NCI-H2081 treated with DMSO at 0.1 percent for 48 hours (cell line): Measurements from ENCODE around the gene CXADR.

ENCODE experiments used
- DNase-seq: peaks from one replicate; lab custom pipeline; 2025; lab: John Stamatoyannopoulos, UW

CXADR gene

DNA sequence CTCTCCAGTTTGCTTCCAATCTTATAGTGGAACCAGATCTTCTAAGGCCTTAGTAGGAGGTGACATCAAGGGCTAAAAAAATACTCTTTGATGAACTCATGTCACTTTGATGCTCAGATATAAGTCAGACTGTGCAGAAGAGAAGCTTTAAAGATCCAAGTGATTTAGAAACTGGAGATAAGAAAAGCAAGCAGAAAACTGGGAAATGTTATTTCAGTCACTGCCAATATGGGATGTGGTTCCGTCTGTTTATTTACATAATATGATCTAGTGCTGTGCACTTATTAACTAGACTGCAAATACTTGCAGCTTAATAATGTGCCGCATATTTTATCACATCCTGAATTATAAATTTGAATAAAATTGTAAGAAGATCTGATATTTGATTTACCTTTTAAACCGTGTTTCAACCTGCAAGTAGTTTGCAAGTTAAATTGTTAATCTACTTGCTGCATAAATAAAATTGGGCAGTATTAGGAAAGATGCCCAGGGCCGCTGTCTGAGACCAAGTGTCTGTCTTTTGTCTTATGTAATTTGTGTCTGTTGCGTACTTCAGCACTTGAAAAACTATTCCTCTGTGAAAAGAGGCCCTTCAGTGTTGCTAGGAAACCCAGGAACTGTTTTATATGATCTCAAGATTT lies 29.6 kb downstream of the CXADR start:
- no peak for DNase-seq

DNA sequence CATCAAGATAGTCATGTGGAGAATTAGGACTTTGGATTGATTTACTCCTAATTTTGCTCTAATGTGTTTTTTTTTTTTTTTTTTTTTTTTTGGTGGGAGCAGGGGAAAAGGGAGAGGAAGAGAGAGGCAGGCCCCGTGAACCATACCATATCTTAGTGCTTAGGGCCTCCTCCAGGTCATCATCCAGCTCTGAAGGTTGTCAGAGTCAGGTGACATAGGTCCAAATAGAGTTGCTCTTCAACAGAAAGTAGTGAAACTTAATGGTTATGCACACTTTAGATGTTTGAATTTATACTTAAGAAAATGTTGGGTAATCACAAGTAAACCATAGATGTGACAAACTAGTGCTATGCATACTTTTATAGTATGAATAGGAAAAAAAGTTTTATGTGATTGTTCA lies 32.2 kb downstream of the CXADR start:
- no peak for DNase-seq

DNA sequence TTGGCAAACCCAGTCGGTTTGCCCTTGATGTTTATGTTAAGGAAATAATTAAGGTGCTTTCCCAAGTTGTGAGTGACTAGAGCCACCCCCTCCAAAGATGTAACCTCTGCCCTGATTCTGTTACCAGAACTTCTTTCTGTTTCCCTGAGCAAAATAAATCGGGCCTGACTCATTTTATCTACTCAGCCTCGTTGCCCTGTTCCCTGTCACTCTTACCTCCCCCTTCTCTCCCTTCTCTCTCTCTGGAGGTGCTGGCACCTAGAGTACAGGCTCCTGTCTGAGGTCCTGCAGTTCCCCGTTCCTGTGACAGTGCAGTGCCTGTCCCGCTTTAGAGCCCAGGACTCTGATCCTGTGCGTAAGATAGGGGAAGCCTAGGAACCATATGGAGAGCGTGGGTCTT lies 35.4 kb downstream of the CXADR start:
- DNase-seq: no peak

DNA sequence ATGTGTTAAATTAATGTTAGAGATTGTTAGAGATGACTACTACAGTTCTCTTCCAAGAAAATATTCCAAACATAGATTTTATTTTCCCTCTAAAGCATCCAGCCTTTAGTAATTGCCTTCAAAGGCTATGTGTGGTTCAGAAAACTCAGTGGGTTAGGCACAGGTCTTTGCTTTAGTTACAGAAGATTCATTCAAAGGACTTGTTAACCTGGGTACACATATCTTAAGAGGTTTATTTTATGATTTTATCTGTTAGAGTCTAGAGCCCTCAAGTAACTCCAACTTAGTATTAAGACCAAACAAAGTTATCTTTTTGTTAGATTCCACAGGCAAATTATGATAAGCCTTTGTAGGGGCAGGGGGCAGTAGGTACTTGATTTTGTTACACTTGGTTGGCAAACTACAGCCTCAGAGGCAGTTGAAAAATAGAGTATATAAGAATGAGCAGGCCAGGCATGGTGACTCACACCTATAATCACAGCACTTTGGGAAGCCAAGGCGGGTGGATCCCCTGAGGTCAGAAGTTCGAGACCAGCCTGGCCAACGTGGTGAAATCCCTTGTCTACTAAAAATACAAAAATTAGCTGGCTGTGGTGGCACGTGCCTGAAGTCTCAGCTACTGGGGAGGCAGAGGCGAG lies 37.9 kb downstream of the CXADR start:
- DNase-seq: no peak

- no peak for DNase-seq
Observed at GRCh38 chr21:17552410-17552809, 39.6 kb downstream of the CXADR start.

- DNase-seq: no peak
Observed at GRCh38 chr21:17554120-17554519, 41.3 kb downstream of the CXADR start.

DNA sequence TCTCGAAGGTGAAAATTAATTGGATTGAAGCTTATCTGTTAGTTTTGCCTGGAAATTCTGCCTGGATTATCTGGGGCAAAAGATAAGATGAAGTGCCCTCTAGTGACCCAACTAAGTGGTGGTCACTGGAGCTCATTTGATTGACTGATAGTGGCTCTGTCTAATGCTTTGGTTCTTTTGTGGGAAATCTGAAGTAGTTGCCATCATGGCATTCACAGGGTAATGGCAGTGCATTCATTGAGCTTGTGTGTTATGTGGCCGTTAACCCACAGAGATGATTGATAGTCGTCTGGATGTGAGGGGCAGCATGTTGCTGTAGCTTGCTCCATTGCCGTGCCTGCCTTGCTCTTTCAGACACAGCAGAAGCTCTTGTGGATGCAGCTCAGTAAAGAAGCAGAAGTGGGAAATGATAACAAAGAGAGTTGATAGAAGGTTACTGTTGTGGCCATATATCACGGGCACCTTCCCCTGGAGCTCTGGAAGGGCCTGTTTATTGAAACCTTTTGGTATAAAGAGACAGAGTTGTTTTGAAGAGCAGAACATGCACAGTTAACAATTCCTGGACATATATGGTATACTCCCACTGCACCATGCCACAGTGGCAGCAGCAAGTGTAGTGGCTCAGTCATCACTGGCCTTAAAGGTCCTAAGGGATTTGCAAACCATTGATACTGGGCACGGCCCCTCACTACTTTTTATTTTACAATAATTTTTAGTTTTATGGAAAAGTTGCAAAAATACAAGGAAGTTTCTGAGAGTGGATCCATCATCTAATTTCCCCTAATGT lies 42.0 kb downstream of the CXADR start:
- DNase-seq: no peak

DNA sequence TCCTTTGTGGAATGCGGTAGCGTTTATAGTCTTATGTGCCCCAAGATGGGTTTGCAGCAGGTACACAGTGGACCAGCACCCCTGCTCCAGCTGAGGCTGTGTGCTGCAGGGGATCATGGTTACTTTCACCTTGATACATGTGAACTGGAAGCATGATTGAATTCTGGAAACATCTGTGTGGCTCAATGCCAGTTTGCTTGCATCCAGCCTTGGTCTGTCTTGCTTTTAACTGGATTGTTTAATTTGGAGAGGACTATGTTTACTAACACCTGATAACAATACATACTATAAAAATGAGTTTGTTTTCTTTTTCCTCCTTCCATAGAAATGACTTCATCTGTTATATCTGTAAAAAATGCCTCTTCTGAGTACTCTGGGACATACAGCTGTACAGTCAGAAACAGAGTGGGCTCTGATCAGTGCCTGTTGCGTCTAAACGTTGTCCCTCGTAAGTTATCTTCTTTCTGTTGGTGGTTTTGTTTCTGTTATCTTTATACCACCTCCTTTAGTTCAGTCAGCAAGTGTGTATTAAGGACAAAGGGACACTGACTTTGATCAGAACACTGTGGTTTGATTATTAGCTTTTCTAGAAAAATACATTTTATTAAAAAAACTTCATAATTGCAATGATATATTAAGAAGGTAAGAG lies 47.7 kb downstream of the CXADR start:
- no peak for DNase-seq

DNA sequence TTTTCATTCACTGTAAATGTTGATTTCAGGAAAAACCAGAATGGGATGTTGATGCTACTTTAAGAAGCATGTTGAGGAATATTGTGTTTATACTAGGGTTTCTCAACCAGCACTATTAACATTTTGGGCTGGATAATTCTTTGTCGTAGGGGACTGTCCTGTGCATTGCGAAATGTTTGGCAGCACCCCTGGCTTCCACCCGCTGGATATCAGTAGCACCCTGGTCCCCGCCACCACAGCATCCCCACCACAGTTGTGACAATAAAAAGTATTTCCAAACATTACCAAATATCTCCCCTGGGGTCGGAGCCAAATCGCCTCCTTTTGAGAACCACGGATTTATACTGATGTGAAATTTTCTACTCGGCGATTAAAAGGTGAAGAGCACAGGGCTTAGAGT lies 57.9 kb downstream of the CXADR start:
- DNase-seq: no peak

- DNase-seq: no peak
Observed at GRCh38 chr21:17572431-17572830, 59.6 kb downstream of the CXADR start.

DNA sequence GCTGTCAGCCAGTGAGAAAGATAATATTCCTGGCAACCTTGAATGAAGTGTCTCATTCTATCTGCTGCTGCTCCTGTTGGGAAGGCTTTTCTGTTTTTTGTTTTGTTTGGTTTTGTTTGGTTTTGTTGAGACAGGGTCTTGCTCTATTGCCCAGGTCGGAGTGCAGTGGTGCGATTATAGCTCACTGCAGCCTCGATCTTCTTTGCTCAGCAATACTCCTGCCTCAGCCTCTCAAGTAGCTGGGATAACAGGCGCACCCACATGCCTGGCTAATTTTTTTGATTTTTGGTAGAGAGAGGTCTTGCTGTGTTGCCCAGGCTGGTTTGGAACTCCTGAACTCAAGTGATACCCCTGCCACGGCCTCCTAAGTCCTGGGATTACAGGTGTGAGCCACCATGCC lies 62.2 kb downstream of the CXADR start:
- DNase-seq: no peak

DNA sequence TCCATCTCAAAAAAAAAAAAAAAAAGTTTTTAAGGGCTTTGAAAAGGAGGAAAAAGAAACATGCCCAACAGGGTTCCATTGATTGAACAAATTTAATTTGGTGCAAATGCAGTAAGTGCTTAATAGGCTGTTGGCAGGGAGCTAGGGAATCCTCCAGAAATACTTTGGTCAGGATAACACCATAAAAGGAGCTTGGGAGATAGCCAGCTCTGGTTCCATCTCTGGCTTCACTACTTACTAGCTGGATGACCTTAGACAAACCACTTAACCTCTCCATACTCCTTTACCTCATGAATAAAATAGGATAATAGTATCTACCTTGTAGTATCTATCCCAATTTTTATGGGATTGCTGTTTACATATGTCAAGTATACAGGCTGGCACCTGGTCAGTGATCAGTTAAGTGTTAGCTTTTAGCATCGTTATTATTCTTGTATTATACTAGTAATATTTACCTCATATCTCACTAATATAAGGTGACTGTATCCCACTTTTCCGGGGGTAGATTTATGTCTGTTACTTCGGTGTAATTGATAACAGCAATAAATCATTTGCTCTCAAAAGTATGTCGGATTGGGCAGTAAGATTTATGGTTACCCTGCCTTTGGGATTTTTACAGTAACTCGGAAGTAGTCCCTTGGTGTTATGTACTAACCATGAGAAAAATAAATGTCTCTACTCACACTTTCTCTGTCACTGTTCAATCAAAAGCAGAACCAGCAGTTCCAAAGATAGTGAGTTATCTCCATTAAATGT lies 63.4 kb downstream of the CXADR start:
- no peak for DNase-seq

DNA sequence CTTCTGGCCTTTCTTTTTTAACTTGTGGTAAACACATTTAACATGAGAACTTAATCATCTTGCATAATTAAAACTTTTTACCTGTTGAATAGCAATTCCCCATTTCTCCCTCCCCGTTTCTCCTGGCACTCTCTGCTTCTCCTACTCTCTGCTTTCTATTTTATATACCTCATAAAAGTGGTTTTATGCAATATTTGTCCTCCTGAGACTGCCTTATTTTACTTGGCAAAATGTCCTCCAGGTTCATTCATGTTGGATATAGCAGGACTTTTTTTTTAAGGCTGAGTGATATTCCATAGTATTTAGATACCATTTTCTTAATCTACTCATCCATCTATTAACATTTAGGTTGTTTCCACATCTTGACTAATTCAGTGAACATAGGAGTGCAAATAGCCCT lies 64.9 kb downstream of the CXADR start:
- no peak for DNase-seq

DNA sequence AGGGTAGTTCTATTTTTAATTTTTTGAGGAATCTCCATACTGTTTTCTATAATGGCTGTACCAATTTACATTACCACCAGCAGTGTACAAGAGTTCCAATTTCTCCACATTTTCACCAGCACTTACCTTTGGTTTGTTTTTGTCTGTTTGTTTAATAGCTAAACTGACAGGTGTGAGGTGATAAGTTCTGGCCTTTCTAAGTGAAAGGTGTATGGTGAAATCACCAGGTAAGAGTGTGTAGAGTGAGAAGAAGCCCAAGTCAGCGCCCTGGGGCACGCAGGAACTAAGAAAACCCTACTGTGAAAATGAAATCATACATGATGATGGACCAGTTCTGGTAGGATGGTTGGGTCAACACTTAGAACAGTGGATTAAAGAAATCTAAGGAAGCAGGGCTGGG lies 65.3 kb downstream of the CXADR start:
- DNase-seq: no peak

GRCh38 chr21:17578876-17579275 lies 66.0 kb downstream of the CXADR start:
- DNase-seq: no peak

DNA sequence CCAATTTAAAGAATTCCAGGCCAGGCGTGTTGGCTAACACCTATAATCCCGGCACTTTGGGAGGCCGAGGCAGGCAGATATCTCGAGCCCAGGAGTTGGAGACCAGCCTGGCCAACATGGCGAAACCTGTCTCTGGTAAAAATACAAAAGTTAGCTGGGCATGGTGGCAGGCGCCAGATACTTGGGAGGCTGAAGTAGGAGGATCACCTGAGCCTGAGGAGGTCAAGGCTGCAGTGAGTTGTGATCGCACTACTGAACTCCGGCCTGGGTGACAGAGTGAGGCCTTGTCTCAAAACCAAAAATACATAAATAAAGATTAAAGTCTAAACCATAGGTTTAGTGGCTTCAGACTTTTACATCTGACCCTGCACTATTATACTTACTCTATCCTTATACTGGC lies 67.5 kb downstream of the CXADR start:
- no peak for DNase-seq

GRCh38 chr21:17583898-17584297 lies 71.1 kb downstream of the CXADR start:
- no peak for DNase-seq

GRCh38 chr21:17585875-17586450 lies 73.1 kb downstream of the CXADR start:
- DNase-seq: no peak

DNA sequence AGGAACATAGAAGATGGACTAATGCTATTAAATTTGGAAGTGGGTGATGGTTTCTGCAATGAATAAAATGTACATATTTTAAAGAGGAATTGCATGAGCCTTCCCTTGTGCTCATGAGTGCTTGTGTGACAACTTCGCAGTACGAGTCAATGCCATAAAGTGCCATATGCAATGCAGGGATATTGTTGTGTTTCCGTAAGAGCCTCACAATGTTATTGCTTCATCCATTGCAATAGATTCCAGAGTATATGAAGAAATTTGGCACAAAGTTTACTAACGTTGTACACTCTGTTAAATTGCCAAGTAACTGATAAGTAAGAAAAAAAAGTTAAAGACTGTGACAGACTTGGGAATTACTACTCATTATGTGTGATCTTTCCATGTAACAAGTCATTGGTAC lies 77.6 kb downstream of the CXADR start:
- no peak for DNase-seq

- DNase-seq: no peak
Observed at GRCh38 chr21:17597680-17598079, 84.8 kb downstream of the CXADR start.

DNA sequence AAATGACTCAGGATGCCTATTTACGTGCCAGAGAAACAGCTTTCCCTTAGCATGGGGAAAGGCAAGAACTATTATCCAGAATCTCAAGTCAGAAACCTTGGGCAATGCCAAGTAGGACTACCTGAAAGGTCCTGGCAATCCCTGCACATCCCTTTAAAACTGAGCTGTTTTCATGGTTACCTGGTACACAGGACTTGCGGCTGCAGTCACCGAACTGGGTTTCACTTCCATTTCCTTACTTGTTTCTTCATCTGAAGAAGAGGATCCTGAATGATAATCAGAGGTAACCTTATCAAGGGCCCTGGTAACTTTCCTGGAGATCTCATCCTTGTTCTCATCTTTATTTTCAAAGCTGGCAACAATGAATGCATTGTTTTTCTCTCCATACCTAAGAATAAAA lies 85.6 kb downstream of the CXADR start:
- DNase-seq: no peak

- DNase-seq: no peak
Observed at GRCh38 chr21:17602874-17603273, 90.0 kb downstream of the CXADR start.
